ENCODE results near the gene HPSE2. TPM values are rescaled to one million over a fixed set of nuclear protein-coding genes. Genes with fewer than 3 reads are reported as not detected.

HPSE2 gene
- total RNA-seq, 1 experiment from 2014 or later, result not detected

DNA sequence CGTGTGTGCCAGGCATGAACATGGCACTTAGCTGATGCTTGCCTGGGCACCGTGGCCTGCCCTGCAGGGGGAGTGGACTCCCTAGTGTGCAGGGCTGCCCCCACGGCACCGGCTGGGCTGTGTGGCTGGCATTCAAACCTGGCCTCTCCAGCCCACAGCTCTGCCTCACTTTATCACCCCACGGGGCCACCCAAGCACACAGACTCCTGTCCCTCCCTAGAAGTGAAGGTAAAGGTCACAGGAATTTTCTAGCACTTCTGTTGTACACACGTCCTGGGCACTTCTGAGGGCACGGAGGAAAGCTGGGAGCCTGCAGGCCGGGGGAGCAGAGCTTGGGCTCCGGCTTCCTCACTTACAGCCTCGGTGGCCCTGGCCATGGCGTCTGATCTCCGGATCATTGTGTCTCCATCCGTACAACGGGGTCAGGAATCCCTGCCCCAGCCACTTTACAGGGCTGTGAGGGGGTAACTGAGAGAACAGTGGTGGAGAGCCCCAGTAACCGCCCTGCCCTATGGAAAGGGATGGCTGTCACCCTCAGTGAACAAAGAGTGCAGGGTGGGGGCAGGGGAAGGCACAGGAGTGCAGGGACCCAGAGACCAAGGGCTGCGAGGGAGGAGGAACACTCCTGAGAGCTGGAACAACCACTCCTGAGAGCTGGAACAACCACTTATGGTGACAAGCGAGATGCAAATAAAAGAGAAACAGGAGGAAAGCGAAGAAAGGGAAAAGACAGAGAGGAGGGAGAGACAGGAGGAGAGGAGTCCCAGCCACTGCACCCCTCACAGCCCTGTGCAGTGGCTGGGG, 816.8 kb downstream of the HPSE2 start:
- Histone ChIP-seq H3K36me3 (ENCODE audit: control insufficient read depth, insufficient read depth, low read length) (no peaks in the 10 kb centered on the region; the same call in none of the 2 replicates), H3K27me3 (ENCODE audit: control insufficient read depth, insufficient read depth, low read length) (no peaks in the 10 kb centered on the region), H3K27ac (ENCODE audit: low read length) (no peak overlapping the region), H3K9me3 (ENCODE audit: control insufficient read depth, insufficient read depth, low read depth, low read length) (no peaks in the 10 kb centered on the region), H3K4me1 (ENCODE audit: control insufficient read depth, insufficient read depth, low read length) (peaks cover 17% of the 10 kb centered on the region), H3K4me3 (ENCODE audit: low read depth in 2 of 2, low read length in 2 of 2) (no peak overlapping the region)
- no peak for DNase-seq (ENCODE audit: low read depth, low spot score)
- CTCF ChIA-PET, result interaction anchor here (0.5 kb wide), 1 partner anchor 869 kb away, joined by 3 read pairs; no protein-coding TSS in a partner anchor
- in situ Hi-C loops (cut with HindIII; ENCODE audit: low pct_unique_long_range_greater_than_20kb, low sequenced_read_pairs) (no loop called here), intact Hi-C loops (cut with micrococcal nuclease; ENCODE audit: unreplicated experiment) (no loop called here)
- no peak for ATAC-seq
- BruUV-seq (replicated peaks), result no TSS peak
- TF ChIP-seq SIN3A (IDR thresholded peaks at IDR 0.05; ENCODE audit: borderline replicate concordance, insufficient read depth, low read depth, low read length), result no peak
- no peak for TF ChIP-seq REST (IDR thresholded peaks at IDR 0.05; ENCODE audit: insufficient read depth in 1 of 2, low read depth in 2 of 2, low read length in 1 of 2)
- no peak for TF ChIP-seq TCF7L2 (IDR thresholded peaks at IDR 0.05; ENCODE audit: low read depth, low read length)
- TF ChIP-seq POLR2AphosphoS5 (IDR thresholded peaks at IDR 0.05; ENCODE audit: low read depth, low read length), result no peak
- TF ChIP-seq, protein P1, sequence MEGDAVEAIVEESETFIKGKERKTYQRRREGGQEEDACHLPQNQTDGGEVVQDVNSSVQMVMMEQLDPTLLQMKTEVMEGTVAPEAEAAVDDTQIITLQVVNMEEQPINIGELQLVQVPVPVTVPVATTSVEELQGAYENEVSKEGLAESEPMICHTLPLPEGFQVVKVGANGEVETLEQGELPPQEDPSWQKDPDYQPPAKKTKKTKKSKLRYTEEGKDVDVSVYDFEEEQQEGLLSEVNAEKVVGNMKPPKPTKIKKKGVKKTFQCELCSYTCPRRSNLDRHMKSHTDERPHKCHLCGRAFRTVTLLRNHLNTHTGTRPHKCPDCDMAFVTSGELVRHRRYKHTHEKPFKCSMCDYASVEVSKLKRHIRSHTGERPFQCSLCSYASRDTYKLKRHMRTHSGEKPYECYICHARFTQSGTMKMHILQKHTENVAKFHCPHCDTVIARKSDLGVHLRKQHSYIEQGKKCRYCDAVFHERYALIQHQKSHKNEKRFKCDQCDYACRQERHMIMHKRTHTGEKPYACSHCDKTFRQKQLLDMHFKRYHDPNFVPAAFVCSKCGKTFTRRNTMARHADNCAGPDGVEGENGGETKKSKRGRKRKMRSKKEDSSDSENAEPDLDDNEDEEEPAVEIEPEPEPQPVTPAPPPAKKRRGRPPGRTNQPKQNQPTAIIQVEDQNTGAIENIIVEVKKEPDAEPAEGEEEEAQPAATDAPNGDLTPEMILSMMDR (IDR thresholded peaks at IDR 0.05), result no peak
- POLR2A ChIA-PET, result interaction anchor here (0.7 kb wide), 1 partner anchor 8 kb away, joined by 4 read pairs; no protein-coding TSS in a partner anchor

GRCh38 chr10:98417973-98418664, 817.5 kb downstream of the HPSE2 start:
- BruUV-seq (replicated peaks), result no TSS peak
- TF ChIP-seq, protein P1 (IDR thresholded peaks at IDR 0.05), result no peak
- TF ChIP-seq TCF7L2 (IDR thresholded peaks at IDR 0.05; ENCODE audit: low read depth, low read length) (no peak), SIN3A (IDR thresholded peaks at IDR 0.05; ENCODE audit: borderline replicate concordance, insufficient read depth, low read depth, low read length) (no peak), POLR2AphosphoS5 (IDR thresholded peaks at IDR 0.05; ENCODE audit: low read depth, low read length) (no peak), REST (IDR thresholded peaks at IDR 0.05; ENCODE audit: insufficient read depth in 1 of 2, low read depth in 2 of 2, low read length in 1 of 2) (no peak)
- ATAC-seq (no peak), DNase-seq (ENCODE audit: low read depth, low spot score) (no peak)
- H3K9me3 ChIP-seq (ENCODE audit: control insufficient read depth, insufficient read depth, low read depth, low read length), result no peaks in the 10 kb centered on the region
- H3K36me3 ChIP-seq (ENCODE audit: control insufficient read depth, insufficient read depth, low read length), result no peaks in the 10 kb centered on the region; the same call in none of the 2 replicates
- H3K27me3 ChIP-seq (ENCODE audit: control insufficient read depth, insufficient read depth, low read length), result no peaks in the 10 kb centered on the region
- intact Hi-C loops (cut with micrococcal nuclease; ENCODE audit: unreplicated experiment) (no loop called here), in situ Hi-C loops (cut with HindIII; ENCODE audit: low pct_unique_long_range_greater_than_20kb, low sequenced_read_pairs) (no loop called here)
- H3K27ac ChIP-seq (ENCODE audit: low read length), result no peak overlapping the region
- peaks cover 17% of the 10 kb centered on the region for H3K4me1 ChIP-seq (ENCODE audit: control insufficient read depth, insufficient read depth, low read length)
- H3K4me3 ChIP-seq (ENCODE audit: low read depth in 2 of 2, low read length in 2 of 2), result no peak overlapping the region
- ChIA-PET POLR2A (no interaction called here), CTCF (no interaction called here)
